Measurements from ENCODE around the gene PLVAP. TPM values are rescaled to one million over a fixed set of nuclear protein-coding genes. Genes with fewer than 3 reads are reported as not detected.

Gene PLVAP
- total RNA-seq, 1 donor = 0.09 TPM

- H3K4me3 ChIP-seq (ENCODE audit: low read depth, low read length) = no peak overlapping the region
- DNase-seq (ENCODE audit: low read depth) = peak; percentile 53
- TF ChIP-seq, protein P1, sequence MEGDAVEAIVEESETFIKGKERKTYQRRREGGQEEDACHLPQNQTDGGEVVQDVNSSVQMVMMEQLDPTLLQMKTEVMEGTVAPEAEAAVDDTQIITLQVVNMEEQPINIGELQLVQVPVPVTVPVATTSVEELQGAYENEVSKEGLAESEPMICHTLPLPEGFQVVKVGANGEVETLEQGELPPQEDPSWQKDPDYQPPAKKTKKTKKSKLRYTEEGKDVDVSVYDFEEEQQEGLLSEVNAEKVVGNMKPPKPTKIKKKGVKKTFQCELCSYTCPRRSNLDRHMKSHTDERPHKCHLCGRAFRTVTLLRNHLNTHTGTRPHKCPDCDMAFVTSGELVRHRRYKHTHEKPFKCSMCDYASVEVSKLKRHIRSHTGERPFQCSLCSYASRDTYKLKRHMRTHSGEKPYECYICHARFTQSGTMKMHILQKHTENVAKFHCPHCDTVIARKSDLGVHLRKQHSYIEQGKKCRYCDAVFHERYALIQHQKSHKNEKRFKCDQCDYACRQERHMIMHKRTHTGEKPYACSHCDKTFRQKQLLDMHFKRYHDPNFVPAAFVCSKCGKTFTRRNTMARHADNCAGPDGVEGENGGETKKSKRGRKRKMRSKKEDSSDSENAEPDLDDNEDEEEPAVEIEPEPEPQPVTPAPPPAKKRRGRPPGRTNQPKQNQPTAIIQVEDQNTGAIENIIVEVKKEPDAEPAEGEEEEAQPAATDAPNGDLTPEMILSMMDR (IDR thresholded peaks at IDR 0.05; ENCODE audit: insufficient read depth, low read length) = no peak
Measured at GRCh38 chr19:17409990-17410389, 32.8 kb upstream of the PLVAP start.

DNA sequence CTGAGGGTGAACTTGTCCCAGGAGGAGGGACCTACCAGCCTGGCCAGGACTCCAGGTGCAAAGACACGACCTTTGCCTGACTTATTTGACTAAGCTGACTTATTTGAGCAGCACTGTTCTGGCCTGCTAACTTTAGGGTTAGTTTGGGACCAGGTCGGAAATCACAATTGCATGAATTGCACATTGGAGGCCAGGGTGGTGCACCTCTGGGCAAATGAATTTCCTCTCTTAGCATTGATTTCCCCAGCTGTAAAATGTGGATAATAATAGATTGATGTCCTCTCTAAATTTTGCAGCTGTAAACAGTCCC, 29.7 kb upstream of the PLVAP start:
- no peak overlapping the region for H3K4me3 ChIP-seq (ENCODE audit: low read depth, low read length)
- no peak for DNase-seq (ENCODE audit: low read depth)
- TF ChIP-seq, protein P1 (IDR thresholded peaks at IDR 0.05; ENCODE audit: insufficient read depth, low read length) = no peak

- TF ChIP-seq, protein P1 (IDR thresholded peaks at IDR 0.05; ENCODE audit: insufficient read depth, low read length) = no peak
- no peak overlapping the region for H3K4me3 ChIP-seq (ENCODE audit: low read depth, low read length)
- no peak for DNase-seq (ENCODE audit: low read depth)
Measured at GRCh38 chr19:17406046-17406886, 29.1 kb upstream of the PLVAP start.

DNA sequence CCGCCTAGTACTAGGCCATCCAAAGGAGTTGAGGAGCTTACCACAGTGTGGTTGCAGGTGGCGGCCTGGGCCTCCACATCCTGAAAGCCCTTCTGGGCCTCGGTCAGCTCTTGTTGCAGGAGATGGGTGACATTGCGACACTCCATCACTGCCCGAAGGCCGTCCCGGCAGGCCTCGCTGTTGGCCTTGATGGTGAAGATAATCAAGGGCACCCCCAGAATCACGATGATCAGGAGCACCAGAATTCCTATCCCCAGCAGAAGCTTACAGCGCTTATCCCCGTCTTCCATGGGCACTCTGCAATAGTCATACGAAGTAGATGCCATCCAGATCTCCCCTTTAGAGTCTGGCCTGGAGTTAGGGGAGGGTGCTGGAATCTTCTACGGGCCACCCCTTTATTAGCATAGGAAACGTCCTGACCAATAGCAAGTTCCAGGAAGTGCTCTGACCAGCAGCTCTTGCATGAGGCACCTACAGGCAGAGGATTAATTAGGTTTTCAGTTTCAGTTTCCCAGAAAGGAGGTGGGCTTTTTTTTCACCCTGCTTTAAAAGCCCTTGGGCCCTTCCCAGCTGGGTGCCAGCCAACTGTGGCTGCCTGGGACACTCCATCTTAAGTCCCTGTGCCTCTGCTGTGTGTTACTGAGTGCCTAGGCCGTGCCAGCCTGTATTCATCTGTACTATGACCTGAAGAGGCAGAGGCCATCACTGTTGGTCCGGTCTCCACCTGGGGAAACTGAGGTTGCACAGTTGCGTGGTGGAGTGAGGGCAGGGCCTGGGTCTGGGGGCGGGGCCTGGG, 28.3 kb upstream of the PLVAP start, which contains the start of gene BST2:
TSS of gene BST2 (minus strand) at position 381 of the 796 bp plus-strand sequence. CDS start at position 326, 55 bp downstream.
- TF ChIP-seq, protein P1 (IDR thresholded peaks at IDR 0.05; ENCODE audit: insufficient read depth, low read length) = no peak
- DNase-seq (ENCODE audit: low read depth) = peak; percentile 62
- peak within 1 kb of the TSS; percentile 31 for H3K4me3 ChIP-seq (ENCODE audit: low read depth, low read length)

DNA sequence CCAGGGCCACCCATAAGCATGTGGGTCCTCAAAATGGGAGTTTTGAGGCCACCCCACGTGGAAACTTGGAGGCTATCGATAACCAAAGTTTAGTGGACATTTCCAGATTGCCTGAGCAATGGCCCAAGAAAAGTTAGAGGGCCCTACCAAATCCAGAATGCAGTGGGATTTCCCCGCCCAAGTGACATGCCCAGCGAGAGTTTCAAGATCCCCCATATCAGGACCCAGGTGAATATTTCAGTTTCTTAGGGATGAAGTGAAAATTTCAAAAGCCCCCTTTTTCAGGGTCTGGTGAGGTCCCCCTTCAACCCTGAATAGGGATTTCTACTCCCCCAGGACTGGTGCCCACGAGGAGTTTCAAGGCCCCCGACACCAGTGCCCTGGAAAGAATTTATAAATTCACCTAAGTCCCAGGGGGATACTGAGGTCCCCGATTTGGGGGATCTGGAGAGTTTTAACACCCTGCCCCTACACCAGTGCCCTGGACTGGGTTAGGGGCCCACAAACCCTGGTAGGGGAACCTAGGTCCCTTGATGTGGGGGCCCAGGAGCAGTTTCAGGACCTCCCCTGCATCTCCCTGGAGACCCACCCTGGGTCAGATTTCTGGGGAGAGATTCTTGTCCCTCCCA, 27.6 kb upstream of the PLVAP start:
- TF ChIP-seq, protein P1 (IDR thresholded peaks at IDR 0.05; ENCODE audit: insufficient read depth, low read length) = no peak
- no peak for DNase-seq (ENCODE audit: low read depth)
- H3K4me3 ChIP-seq (ENCODE audit: low read depth, low read length) = peak overlapping the region; percentile 31

- TF ChIP-seq, protein P1 (IDR thresholded peaks at IDR 0.05; ENCODE audit: insufficient read depth, low read length) = no peak
- no peak overlapping the region for H3K4me3 ChIP-seq (ENCODE audit: low read depth, low read length)
- no peak for DNase-seq (ENCODE audit: low read depth)
Measured at GRCh38 chr19:17404015-17404414, 26.9 kb upstream of the PLVAP start.

Measured in fibroblast of the aortic adventitia (primary cell).